NCI-H2029 (cell line): Measurements from ENCODE around the gene DBH.

Experiments used
- DNase-seq: peaks from one replicate; lab custom pipeline; 2025; lab: John Stamatoyannopoulos, UW

DBH gene

GRCh38 chr9:133643978-133644760 is 8.0 kb downstream of the DBH start:
- DNase-seq, result no peak

- no peak for DNase-seq
Observed at GRCh38 chr9:133645021-133645765, 9.0 kb downstream of the DBH start.

- no peak for DNase-seq
Observed at GRCh38 chr9:133647148-133647547, 11.0 kb downstream of the DBH start.

DNA sequence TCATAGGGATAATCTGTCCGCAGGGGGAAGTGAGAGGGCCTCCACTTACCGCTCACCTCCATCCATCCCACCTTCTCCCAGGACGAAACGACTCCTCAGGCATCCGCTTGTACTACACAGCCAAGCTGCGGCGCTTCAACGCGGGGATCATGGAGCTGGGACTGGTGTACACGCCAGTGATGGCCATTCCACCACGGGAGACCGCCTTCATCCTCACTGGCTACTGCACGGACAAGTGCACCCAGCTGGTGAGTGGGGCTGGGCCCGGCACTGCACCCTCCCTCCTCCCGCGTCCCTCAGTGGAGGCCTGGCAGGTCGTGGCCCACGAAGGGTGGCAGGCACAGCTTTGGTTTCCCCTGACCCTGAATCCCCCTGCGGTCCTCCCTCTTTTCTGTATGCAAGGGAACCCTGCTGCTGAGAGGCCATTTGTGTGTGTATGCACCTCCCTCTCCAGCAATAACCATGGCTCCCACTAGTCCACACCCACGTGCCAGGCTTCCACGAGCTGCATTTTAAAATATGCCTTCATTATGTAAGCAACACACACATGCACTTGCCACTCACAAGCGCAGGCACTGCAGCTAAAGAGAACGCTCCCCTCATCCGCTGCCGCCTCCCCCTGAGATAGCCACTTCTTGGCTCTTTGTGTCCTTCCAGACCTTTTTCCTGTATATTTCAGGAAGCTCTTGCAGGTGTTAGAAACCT is 11.8 kb downstream of the DBH start:
- no peak for DNase-seq

GRCh38 chr9:133649194-133649593 is 13.0 kb downstream of the DBH start:
- no peak for DNase-seq

DNA sequence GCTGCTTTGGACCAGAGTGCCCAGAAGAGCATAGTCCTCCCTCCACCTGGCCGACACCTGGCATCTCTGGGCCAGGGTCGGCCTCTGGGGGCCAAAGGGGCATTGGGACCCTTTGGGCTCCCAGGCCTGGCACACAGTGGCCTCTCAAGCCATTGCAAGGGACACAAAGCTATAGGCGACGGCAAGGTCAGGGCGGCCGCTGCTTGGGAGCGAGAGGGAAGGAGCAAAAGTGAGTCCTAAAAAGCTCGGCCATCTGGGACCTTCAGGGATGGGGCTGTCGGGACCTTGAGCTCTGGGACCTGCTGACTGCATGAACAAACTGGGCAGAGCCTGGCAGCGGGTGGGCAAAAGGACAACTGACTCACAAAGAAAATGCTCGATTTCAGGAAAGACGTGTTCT is 13.9 kb downstream of the DBH start:
- DNase-seq, result no peak

DNA sequence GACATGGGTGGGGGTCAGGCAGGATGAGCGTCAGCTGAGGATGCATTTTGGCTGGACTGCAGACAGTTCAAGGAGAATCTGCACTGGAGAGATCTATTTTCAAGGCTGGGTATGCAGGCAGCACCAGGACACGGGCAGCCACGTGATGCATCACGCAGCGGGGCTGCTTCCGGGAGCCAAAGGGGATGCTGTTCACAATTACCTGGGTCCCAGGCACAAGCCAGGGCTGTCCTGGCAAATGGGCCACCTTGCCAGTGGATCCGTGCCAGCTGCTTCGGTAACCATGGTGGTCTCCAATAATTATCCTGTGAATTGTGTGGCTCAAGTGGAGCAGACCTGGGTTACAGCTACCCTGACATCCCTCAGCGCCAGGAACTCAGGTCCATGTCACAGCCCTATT is 17.5 kb downstream of the DBH start:
- DNase-seq, result no peak

DNA sequence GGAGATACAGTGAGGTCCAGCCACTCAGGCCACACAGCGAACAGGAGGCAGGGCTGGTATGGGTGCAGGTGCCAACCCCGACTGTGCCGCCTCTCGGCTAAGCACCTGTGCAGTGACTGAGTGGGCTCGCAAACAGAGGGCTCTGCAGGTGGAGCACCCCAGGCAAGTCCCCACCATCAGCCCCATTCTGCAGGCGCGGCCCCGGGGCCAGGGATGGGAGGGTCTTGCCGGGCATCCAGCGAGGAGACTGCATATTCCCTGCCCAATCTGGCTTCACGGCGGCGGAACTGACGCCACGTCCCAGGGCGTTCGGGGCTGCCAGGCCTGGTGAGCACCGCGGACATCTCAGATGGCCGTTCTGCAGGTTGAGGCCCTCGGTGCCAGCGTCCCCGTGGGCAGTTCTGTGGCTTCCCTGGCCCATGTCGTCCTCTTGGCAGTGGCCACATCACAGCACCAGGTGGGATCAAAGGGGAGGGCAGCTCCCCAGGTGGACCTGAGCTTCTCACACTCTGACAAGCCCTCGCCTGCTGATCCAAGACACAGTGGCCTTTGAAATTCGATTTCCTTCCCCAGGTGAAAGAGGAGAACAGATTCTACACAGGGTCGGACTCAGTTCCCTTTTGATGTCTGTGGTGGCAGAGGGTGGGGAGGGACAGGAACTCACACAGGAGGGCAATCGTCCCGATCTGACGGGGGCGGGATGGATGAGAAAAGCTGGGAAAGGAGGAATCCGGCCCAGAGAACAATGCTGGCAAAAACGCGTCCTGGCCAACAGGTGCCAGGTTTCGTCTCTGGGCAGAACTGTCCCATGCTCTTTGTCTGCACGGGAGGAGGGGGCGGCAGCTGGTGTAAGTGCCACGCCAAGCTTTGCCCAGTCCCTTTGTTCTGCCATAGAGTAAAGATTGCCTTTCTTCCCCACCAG is 18.8 kb downstream of the DBH start:
- DNase-seq, result no peak

DNA sequence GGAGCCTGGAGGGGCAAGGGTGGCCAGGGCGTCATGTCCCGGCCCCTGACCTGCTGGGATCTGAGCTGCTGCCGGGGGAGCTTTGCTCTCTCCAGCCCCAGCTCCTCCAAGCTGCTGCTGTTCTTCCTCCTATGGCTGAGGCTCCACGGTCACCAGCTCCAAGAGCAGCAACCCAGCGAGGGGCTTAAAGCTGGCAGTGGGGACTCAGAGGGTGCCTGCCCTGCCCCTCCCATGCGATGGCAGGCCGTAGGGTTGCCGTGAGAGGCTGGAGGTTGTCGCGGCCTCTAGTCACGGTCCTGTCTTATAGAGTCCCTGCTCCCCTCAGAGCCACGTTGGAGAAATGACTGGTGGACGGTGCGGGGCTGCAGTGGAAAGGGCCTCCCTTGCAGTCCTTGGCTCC is 19.5 kb downstream of the DBH start:
- DNase-seq, result no peak

GRCh38 chr9:133656211-133657119 is 20.3 kb downstream of the DBH start:
- peak; percentile 67 for DNase-seq

- DNase-seq, result peak; percentile 83
Observed at GRCh38 chr9:133657120-133657661, 21.0 kb downstream of the DBH start.

- peak; percentile 18 for DNase-seq
Observed at GRCh38 chr9:133658442-133659431, 22.6 kb downstream of the DBH start.

DNA sequence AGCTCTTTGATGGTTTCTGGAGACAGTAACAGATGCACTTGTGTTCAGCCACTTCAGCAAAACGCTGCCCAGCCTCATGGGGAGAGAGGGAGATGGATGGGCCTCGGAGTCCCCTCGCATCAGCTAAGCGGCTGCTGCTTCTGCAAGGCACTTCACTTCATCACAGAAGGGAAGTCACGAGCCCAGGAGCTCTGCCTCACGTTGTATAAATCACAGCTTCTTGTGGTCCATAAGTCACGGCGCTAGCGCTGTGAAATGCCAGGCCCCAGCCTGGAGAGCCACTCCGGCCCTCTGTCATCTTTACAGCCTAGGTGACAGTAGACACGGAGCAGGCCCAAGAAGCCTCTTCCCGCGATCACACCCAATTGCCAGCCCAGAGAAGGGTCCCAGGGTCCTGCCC is 23.4 kb downstream of the DBH start:
- no peak for DNase-seq

GRCh38 chr9:133661846-133662540 is 25.8 kb downstream of the DBH start:
- DNase-seq, result no peak

DNA sequence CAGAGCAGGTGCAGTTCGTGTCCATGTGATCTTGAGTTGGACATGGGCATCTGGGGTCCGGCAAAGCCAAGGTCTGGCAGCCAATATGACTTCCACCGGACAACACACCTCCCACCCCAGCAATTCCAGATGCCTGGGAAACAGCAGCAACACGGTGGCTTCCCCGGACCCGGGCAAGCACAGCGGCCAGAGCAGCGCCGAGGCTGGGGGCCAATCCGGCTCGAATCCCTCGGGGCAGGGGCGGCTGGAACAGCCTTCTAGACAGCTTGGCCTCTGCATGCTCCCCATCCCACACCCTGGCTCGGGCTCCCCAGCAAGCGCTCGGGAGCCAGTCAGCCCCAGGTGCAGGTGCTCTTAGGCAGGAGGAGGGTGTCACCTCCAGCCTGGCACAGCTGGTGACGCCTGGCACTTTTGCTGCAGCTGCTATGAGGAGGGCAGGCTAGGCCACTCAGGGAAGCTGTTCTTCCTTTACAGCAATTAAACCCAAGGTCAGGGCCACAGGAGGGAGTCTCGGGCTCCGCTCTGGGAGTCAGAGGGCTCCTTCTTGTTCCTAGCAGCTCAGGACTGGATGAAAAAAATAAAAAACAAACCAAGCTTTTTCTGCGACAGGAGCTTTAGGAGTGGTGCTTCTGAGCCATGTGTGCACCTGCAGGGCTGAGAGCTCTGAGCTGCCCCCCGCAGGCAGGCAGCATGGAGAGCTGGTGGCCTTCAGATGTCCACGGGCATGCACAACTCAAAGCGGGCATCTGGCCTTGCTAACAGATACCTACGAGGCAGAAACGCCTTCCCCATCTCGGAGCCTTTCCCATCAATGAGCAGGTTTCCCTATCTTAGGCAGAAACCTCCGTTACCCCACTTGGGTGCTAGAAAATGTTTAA is 28.2 kb downstream of the DBH start:
- DNase-seq, result peak; percentile 73

DNA sequence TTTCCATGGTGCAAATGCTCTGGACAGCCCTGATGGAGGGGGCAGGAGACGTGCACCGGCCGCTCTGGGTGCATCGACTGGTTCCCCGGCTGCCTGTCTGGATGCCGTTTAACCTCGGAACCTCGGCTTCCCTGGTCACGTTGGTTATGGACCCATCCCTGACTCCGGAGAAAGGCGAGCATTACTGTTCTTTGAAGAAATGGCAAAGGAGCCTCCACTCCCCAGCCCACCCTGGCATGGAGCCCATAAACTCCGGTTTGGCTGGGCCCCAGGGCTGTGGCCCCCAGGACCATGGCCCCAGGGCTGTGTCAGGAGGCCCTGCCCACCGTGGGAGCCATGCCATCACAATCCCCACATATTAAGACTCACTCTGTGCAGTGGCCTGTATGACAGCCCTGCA is 28.9 kb downstream of the DBH start:
- DNase-seq, result no peak

- DNase-seq, result no peak
Observed at GRCh38 chr9:133665535-133665934, 29.4 kb downstream of the DBH start.

DNA sequence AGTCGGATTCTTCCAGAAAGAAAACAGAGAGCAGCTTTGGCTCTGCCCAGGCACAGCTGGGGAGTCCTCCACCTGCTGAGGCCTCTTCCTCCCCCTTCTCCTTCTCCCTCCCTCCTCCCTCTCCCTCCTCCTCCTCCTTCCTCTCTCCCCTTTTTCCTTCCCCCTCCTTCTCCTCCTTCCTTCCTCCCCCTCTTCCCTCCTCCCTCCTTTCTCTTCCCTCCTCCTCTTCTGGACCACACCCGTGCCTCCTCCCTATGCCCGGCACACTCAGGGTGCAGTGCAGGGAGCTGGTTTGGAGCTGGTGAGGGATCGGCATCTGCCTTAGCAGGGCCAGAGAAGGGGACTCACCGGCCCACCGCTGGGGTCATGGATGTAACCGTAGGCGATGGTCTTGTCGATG is 30.2 kb downstream of the DBH start:
- no peak for DNase-seq
